ENCODE measurements around the gene CTDSPL.

The CTDSPL gene

DNA sequence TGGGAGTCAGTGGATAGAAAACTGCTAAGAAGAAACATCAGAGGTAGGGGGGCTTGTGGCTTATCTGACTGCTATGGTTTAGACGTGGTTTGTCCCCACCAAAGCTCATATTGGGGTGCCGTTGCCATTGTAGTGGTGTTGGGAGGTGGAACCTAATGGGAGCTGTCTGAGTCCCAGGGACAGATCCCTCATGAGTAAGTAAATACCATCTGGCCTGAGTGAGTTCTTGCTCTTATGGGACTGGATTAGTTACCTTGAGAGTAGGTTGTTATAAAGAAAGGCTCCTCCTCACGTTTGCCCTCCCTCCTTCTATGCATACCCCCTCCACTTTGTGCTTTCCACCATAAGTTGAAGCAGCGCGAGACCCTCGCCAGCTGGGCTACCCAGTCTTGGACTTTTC is 75.5 kb downstream of the CTDSPL start:
- TF ChIP-seq, protein P1, sequence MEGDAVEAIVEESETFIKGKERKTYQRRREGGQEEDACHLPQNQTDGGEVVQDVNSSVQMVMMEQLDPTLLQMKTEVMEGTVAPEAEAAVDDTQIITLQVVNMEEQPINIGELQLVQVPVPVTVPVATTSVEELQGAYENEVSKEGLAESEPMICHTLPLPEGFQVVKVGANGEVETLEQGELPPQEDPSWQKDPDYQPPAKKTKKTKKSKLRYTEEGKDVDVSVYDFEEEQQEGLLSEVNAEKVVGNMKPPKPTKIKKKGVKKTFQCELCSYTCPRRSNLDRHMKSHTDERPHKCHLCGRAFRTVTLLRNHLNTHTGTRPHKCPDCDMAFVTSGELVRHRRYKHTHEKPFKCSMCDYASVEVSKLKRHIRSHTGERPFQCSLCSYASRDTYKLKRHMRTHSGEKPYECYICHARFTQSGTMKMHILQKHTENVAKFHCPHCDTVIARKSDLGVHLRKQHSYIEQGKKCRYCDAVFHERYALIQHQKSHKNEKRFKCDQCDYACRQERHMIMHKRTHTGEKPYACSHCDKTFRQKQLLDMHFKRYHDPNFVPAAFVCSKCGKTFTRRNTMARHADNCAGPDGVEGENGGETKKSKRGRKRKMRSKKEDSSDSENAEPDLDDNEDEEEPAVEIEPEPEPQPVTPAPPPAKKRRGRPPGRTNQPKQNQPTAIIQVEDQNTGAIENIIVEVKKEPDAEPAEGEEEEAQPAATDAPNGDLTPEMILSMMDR (IDR thresholded peaks at IDR 0.05; ENCODE audit: insufficient read depth, low read depth, low read length, missing control alignments): no peak
- no peak overlapping the region for H3K4me3 ChIP-seq (ENCODE audit: low read depth, low read length)
- no peak for DNase-seq (ENCODE audit: low read depth)

DNA sequence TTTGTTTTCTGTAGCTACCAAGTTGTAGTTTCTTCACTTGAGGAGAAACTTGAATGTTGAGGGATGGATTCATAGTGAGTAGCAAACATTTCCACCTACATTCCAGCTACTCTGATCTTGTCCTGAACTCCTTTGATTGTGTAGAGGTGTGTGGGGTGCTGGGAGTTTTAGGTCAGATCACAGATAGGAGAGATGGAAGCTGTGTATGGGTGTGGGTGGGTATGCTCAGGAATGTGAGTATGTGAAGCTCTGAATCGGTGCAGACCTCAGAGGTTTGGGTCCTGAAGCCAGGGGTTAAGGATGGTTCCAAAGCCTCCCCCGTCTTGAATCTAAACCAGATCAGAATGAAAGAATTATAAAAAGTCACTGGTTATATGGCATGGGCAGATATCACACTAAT is 76.3 kb downstream of the CTDSPL start:
- TF ChIP-seq, protein P1 (IDR thresholded peaks at IDR 0.05; ENCODE audit: insufficient read depth, low read depth, low read length, missing control alignments): no peak
- no peak for DNase-seq (ENCODE audit: low read depth)
- no peak overlapping the region for H3K4me3 ChIP-seq (ENCODE audit: low read depth, low read length)

DNA sequence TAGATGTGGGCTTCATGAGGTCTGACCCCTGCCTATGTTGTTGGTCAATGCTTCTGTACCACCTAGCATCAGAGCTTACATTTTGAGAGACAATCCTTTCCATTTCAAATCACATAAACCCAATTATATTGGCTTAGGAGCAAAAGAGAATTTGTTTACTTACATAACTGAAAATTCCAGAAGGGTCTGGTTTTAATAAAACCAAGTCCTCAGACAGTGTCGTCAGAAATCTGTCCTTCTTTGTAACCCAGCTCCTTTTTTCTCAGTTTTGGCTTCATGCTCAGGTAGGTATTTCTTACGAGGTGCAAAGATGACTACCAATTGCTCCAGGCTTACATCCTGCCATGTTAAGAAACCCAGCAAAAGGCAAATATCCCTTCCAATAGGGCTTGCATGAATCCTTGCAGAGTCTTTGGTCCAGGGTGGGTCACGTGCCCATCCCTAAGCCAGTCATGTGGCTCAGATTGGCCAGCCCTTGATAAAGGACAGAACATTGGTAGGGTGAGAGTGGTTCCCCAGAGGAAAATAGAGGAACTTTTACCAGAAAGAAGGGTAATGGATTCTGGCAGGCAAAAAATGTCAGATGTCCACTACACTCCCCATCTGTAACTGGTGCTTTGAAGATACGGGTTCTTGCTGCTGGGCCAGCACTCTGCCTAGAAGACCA is 78.7 kb downstream of the CTDSPL start:
- no peak overlapping the region for H3K4me3 ChIP-seq (ENCODE audit: low read depth, low read length)
- TF ChIP-seq, protein P1 (IDR thresholded peaks at IDR 0.05; ENCODE audit: insufficient read depth, low read depth, low read length, missing control alignments): no peak
- no peak for DNase-seq (ENCODE audit: low read depth)

DNA sequence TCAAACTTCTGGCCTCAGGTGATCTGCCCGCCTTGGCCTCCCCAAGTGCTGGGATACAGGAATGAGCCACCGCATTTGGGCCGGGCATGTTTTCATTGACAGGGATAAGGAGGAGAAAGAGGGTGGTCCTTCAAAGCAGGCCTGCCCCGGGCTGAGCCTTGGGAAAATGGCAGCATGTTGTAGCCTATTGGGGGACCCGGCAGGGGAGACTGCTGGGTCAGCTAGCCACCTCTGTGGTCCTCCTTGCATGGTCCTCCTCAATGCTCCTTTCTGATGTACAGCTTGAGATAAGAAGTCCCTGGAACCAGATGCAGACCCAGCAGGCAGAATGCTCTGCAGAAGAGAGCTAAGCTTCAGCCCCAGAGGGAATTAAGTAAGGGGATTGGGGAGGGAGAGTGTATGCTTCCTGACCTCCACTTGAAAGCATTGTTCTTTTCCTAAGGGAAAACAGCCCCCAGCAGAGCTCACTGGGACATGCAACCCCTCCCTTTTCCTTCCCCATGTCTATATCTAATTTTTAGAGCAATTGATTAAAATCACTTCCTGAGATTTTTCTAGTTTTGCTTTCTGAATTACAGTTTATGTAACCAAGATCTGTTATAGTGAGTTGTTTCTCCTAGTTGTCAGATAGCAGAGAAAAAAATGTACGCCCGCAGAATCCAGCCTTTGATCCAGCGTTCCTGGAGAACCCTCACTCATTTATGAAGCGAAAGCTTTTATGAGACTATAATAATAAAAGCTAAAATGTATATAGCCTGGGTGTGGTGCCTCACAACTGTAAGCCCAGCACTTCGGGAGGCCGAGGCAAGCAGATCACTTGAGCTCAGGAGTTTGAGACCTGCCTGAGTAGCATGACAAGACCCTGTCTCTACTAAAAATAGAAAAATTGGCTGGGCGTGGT is 80.2 kb downstream of the CTDSPL start:
- TF ChIP-seq, protein P1 (IDR thresholded peaks at IDR 0.05; ENCODE audit: insufficient read depth, low read depth, low read length, missing control alignments): no peak
- no peak for DNase-seq (ENCODE audit: low read depth)
- no peak overlapping the region for H3K4me3 ChIP-seq (ENCODE audit: low read depth, low read length)

DNA sequence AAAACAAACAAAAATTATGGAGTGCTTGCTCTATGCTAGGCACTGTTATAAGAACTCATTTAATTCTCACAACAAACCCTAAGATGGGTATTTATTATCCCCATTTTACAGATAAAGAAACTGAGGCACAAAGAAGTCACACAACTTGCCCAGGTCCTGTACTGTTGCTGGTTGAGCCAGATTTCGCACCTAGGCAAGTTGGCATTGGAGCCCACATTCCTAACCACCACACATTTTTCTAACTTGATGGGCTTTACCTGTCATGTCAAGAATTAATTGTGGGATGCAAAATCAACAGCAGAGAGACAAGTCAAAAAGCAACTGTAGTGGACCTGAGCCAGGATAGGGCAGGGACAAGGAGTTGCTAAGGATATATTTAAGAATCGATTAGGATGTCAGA is 81.0 kb downstream of the CTDSPL start:
- H3K4me3 ChIP-seq (ENCODE audit: low read depth, low read length): no peak overlapping the region
- TF ChIP-seq, protein P1 (IDR thresholded peaks at IDR 0.05; ENCODE audit: insufficient read depth, low read depth, low read length, missing control alignments): no peak
- DNase-seq (ENCODE audit: low read depth): no peak

DNA sequence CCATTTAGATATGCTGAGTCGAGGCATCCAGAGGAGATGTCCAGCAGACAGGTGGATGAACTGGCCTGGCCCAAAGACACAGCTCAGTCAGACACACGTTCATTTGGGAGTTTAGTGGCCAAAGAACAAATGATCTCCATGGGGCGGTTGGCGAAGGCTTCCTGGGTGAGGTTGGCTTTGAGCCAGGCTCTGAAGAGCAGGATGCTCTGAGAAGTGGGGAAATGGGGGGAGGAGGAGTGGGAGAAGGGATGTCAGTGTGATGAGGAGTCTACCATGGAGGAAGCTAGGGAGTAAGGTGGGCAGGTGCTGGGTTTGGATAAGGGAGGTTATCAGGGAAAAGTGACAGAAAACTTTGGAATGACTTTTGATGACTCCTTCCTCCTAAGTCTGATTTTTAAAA is 81.4 kb downstream of the CTDSPL start:
- no peak overlapping the region for H3K4me3 ChIP-seq (ENCODE audit: low read depth, low read length)
- DNase-seq (ENCODE audit: low read depth): no peak
- TF ChIP-seq, protein P1 (IDR thresholded peaks at IDR 0.05; ENCODE audit: insufficient read depth, low read depth, low read length, missing control alignments): no peak
